Measurements from ENCODE around the gene SDK1. TPM values are rescaled to one million over a fixed set of nuclear protein-coding genes. Genes with fewer than 3 reads are reported as not detected.

SDK1 gene
- total and polyA plus RNA-seq, 7 experiments from 2014 or later: 0.07 to 2.5 (median 0.54) TPM

GRCh38 chr7:3370921-3371320, 69.9 kb downstream of the SDK1 start:
- Mint-ChIP-seq H3K4me3 (no peak overlapping the region), H3K9me3 (peaks cover 0 to 2% (median 0%) of the 10 kb centered on the region in 11 donors), H3K27ac (no peak overlapping the region), H3K36me3 (no peaks in the 10 kb centered on the region), H3K4me1 (peaks cover 0 to 15% (median 10%) of the 10 kb centered on the region in 7 donors), H3K27me3 (peaks cover 0 to 19% (median 7%) of the 10 kb centered on the region in 5 donors)
- H3K27ac ChIP-seq (ENCODE audit: low read depth, low read length): no peak overlapping the region
- no peaks in the 10 kb centered on the region for H3K27me3 ChIP-seq (ENCODE audit: control insufficient read depth in 2 of 2, insufficient read depth in 2 of 2, low read length in 2 of 2)
- H3K36me3 ChIP-seq (ENCODE audit: control insufficient read depth in 2 of 3, insufficient read depth in 3 of 3, low read length in 3 of 3): no peaks in the 10 kb centered on the region
- intact Hi-C loops (cut with micrococcal nuclease): no loop called here
- no peaks in the 10 kb centered on the region for H3K4me1 ChIP-seq (ENCODE audit: control insufficient read depth in 2 of 2, insufficient read depth in 2 of 2, low read length in 2 of 2)
- CTCF ChIA-PET: no interaction called here
- no peaks in the 10 kb centered on the region for H3K9me3 ChIP-seq (ENCODE audit: control insufficient read depth in 2 of 3, low read length in 3 of 3)
- DNase-seq (no peak), ATAC-seq (no peak)
- no peak overlapping the region for H3K4me3 ChIP-seq (ENCODE audit: low read length)
- POLR2A ChIA-PET: interaction anchor here (0.6 kb wide), 1 partner anchor 330 kb away, joined by 3 read pairs; no protein-coding TSS in a partner anchor

GRCh38 chr7:3371601-3372000, 70.5 kb downstream of the SDK1 start:
- H3K27ac ChIP-seq (ENCODE audit: low read depth, low read length): no peak overlapping the region
- ChIA-PET POLR2A (interaction anchor here (0.6 kb wide), 1 partner anchor 331 kb away, joined by 3 read pairs; no protein-coding TSS in a partner anchor), CTCF (no interaction called here)
- H3K36me3 Mint-ChIP-seq: peaks cover 0 to 2% (median 0%) of the 10 kb centered on the region in 5 donors
- H3K4me3 ChIP-seq (ENCODE audit: low read length): no peak overlapping the region
- peaks cover 0 to 14% (median 4%) of the 10 kb centered on the region in 5 donors for H3K27me3 Mint-ChIP-seq
- H3K9me3 Mint-ChIP-seq: peaks cover 0 to 2% (median 0%) of the 10 kb centered on the region in 11 donors
- no peak overlapping the region for H3K27ac Mint-ChIP-seq
- intact Hi-C loops (cut with micrococcal nuclease): no loop called here
- no peaks in the 10 kb centered on the region for H3K27me3 ChIP-seq (ENCODE audit: control insufficient read depth in 2 of 2, insufficient read depth in 2 of 2, low read length in 2 of 2)
- ATAC-seq (no peak), DNase-seq (no peak)
- H3K9me3 ChIP-seq (ENCODE audit: control insufficient read depth in 2 of 3, low read length in 3 of 3): no peaks in the 10 kb centered on the region
- no peaks in the 10 kb centered on the region for H3K36me3 ChIP-seq (ENCODE audit: control insufficient read depth in 2 of 3, insufficient read depth in 3 of 3, low read length in 3 of 3)
- no peak overlapping the region for H3K4me3 Mint-ChIP-seq
- peaks cover 0 to 15% (median 10%) of the 10 kb centered on the region in 7 donors for H3K4me1 Mint-ChIP-seq
- no peaks in the 10 kb centered on the region for H3K4me1 ChIP-seq (ENCODE audit: control insufficient read depth in 2 of 2, insufficient read depth in 2 of 2, low read length in 2 of 2)

GRCh38 chr7:3374239-3374638, 73.2 kb downstream of the SDK1 start:
- Histone ChIP-seq H3K4me3 (ENCODE audit: low read length) (no peak overlapping the region), H3K4me1 (ENCODE audit: control insufficient read depth in 2 of 2, insufficient read depth in 2 of 2, low read length in 2 of 2) (no peaks in the 10 kb centered on the region), H3K27me3 (ENCODE audit: control insufficient read depth in 2 of 2, insufficient read depth in 2 of 2, low read length in 2 of 2) (no peaks in the 10 kb centered on the region), H3K36me3 (ENCODE audit: control insufficient read depth in 2 of 3, insufficient read depth in 3 of 3, low read length in 3 of 3) (no peaks in the 10 kb centered on the region), H3K9me3 (ENCODE audit: control insufficient read depth in 2 of 3, low read length in 3 of 3) (no peaks in the 10 kb centered on the region), H3K27ac (ENCODE audit: low read depth, low read length) (no peak overlapping the region)
- intact Hi-C loops (cut with micrococcal nuclease): no loop called here
- Mint-ChIP-seq H3K4me1 (peaks cover 0 to 15% (median 10%) of the 10 kb centered on the region in 7 donors), H3K27ac (no peak overlapping the region), H3K9me3 (no peaks in the 10 kb centered on the region), H3K36me3 (peaks cover 0 to 7% (median 0%) of the 10 kb centered on the region in 5 donors), H3K27me3 (peaks cover 0 to 20% (median 7%) of the 10 kb centered on the region in 5 donors), H3K4me3 (no peak overlapping the region)
- ATAC-seq (no peak), DNase-seq (no peak)
- ChIA-PET CTCF (no interaction called here), POLR2A (no interaction called here)

- ATAC-seq: no peak
Measured at GRCh38 chr7:3378390-3379150, 77.5 kb downstream of the SDK1 start.

GRCh38 chr7:3380034-3380433, 79.0 kb downstream of the SDK1 start:
- Mint-ChIP-seq H3K4me1 (peaks cover 0 to 2% (median 0%) of the 10 kb centered on the region in 7 donors), H3K4me3 (no peak overlapping the region), H3K27ac (no peak overlapping the region), H3K27me3 (peaks cover 0 to 17% (median 0%) of the 10 kb centered on the region in 5 donors), H3K9me3 (no peaks in the 10 kb centered on the region), H3K36me3 (peaks cover 0 to 7% (median 0%) of the 10 kb centered on the region in 5 donors)
- Histone ChIP-seq H3K4me3 (ENCODE audit: low read length) (no peak overlapping the region), H3K4me1 (ENCODE audit: control insufficient read depth in 2 of 2, insufficient read depth in 2 of 2, low read length in 2 of 2) (no peaks in the 10 kb centered on the region), H3K9me3 (ENCODE audit: control insufficient read depth in 2 of 3, low read length in 3 of 3) (no peaks in the 10 kb centered on the region), H3K36me3 (ENCODE audit: control insufficient read depth in 2 of 3, insufficient read depth in 3 of 3, low read length in 3 of 3) (no peaks in the 10 kb centered on the region), H3K27me3 (ENCODE audit: control insufficient read depth in 2 of 2, insufficient read depth in 2 of 2, low read length in 2 of 2) (no peaks in the 10 kb centered on the region), H3K27ac (ENCODE audit: low read depth, low read length) (no peak overlapping the region)
- DNase-seq (no peak), ATAC-seq (no peak)
- CTCF ChIA-PET: no interaction called here
- intact Hi-C loops (cut with micrococcal nuclease): no loop called here
- POLR2A ChIA-PET: no interaction called here

More at GRCh38 chr7:3378390-3379150, 77.5 kb downstream of the SDK1 start:
- ChIA-PET CTCF (no interaction called here), POLR2A (no interaction called here)
- intact Hi-C loops (cut with micrococcal nuclease): no loop called here
- Histone ChIP-seq H3K27ac (ENCODE audit: low read depth, low read length) (no peak overlapping the region), H3K27me3 (ENCODE audit: control insufficient read depth in 2 of 2, insufficient read depth in 2 of 2, low read length in 2 of 2) (no peaks in the 10 kb centered on the region), H3K4me1 (ENCODE audit: control insufficient read depth in 2 of 2, insufficient read depth in 2 of 2, low read length in 2 of 2) (no peaks in the 10 kb centered on the region), H3K9me3 (ENCODE audit: control insufficient read depth in 2 of 3, low read length in 3 of 3) (no peaks in the 10 kb centered on the region), H3K4me3 (ENCODE audit: low read length) (no peak overlapping the region), H3K36me3 (ENCODE audit: control insufficient read depth in 2 of 3, insufficient read depth in 3 of 3, low read length in 3 of 3) (no peaks in the 10 kb centered on the region)
- H3K9me3 Mint-ChIP-seq: no peaks in the 10 kb centered on the region
- peaks cover 0 to 2% (median 0%) of the 10 kb centered on the region in 7 donors for H3K4me1 Mint-ChIP-seq
- DNase-seq: no peak
- H3K27ac Mint-ChIP-seq: no peak overlapping the region
- peaks cover 0 to 17% (median 0%) of the 10 kb centered on the region in 5 donors for H3K27me3 Mint-ChIP-seq
- peaks cover 0 to 7% (median 0%) of the 10 kb centered on the region in 5 donors for H3K36me3 Mint-ChIP-seq
- no peak overlapping the region for H3K4me3 Mint-ChIP-seq

- Mint-ChIP-seq H3K27ac (no peak overlapping the region), H3K36me3 (peaks cover 0 to 7% (median 0%) of the 10 kb centered on the region in 5 donors), H3K4me1 (peaks cover 0 to 2% (median 0%) of the 10 kb centered on the region in 7 donors), H3K4me3 (no peak overlapping the region), H3K9me3 (no peaks in the 10 kb centered on the region), H3K27me3 (peaks cover 0 to 17% (median 0%) of the 10 kb centered on the region in 5 donors)
- ATAC-seq: no peak
- Histone ChIP-seq H3K9me3 (ENCODE audit: control insufficient read depth in 2 of 3, low read length in 3 of 3) (no peaks in the 10 kb centered on the region), H3K4me3 (ENCODE audit: low read length) (no peak overlapping the region), H3K27ac (ENCODE audit: low read depth, low read length) (no peak overlapping the region), H3K27me3 (ENCODE audit: control insufficient read depth in 2 of 2, insufficient read depth in 2 of 2, low read length in 2 of 2) (no peaks in the 10 kb centered on the region), H3K4me1 (ENCODE audit: control insufficient read depth in 2 of 2, insufficient read depth in 2 of 2, low read length in 2 of 2) (no peaks in the 10 kb centered on the region), H3K36me3 (ENCODE audit: control insufficient read depth in 2 of 3, insufficient read depth in 3 of 3, low read length in 3 of 3) (no peaks in the 10 kb centered on the region)
- no peak for DNase-seq
- POLR2A ChIA-PET: no interaction called here
- CTCF ChIA-PET: no interaction called here
- intact Hi-C loops (cut with micrococcal nuclease): no loop called here
Measured at GRCh38 chr7:3380886-3381685, 80.0 kb downstream of the SDK1 start.

All from naive thymus-derived CD4-positive, alpha-beta T cell (primary cell).